ENCODE results near the gene DPH3. TPM values are rescaled to one million over a fixed set of nuclear protein-coding genes. Genes with fewer than 3 reads are reported as not detected.

DPH3 gene
- total RNA-seq, 1 donor from 2014 or later = 30.2 TPM

DNA sequence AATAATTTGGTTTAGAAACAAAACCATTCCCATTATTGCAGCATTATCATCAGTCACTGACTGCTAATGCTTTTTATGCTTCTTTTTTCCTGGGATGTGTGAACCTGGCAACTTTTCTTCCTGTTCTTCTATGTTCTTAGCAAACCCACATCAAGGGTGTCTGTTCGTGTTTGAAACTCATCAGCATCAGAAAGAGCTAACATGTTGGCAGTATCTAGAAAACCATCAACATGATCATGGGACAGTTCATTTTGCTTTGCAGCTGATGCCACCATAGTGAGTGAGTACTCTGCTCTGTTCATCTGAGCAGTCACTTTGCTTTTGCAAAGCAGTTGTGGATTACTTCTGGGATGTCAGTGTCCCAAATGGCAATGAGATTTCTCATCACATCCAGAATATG is 5.9 kb downstream of the DPH3 start:
- H3K36me3 Mint-ChIP-seq = no peaks in the 10 kb centered on the region
- no peak overlapping the region for H3K4me3 Mint-ChIP-seq
- TF ChIP-seq, protein P1, sequence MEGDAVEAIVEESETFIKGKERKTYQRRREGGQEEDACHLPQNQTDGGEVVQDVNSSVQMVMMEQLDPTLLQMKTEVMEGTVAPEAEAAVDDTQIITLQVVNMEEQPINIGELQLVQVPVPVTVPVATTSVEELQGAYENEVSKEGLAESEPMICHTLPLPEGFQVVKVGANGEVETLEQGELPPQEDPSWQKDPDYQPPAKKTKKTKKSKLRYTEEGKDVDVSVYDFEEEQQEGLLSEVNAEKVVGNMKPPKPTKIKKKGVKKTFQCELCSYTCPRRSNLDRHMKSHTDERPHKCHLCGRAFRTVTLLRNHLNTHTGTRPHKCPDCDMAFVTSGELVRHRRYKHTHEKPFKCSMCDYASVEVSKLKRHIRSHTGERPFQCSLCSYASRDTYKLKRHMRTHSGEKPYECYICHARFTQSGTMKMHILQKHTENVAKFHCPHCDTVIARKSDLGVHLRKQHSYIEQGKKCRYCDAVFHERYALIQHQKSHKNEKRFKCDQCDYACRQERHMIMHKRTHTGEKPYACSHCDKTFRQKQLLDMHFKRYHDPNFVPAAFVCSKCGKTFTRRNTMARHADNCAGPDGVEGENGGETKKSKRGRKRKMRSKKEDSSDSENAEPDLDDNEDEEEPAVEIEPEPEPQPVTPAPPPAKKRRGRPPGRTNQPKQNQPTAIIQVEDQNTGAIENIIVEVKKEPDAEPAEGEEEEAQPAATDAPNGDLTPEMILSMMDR (conservative IDR thresholded peaks at IDR 0.05) = no peak
- DNase-seq (ENCODE audit: extremely low spot score, unreplicated experiment) = no peak
- H3K27me3 Mint-ChIP-seq = no peaks in the 10 kb centered on the region
- H3K9me3 Mint-ChIP-seq = no peaks in the 10 kb centered on the region
- no peak overlapping the region for H3K27ac Mint-ChIP-seq
- H3K4me1 Mint-ChIP-seq (ENCODE audit: unreplicated experiment) = peaks cover under 1% of the 10 kb centered on the region

DNA sequence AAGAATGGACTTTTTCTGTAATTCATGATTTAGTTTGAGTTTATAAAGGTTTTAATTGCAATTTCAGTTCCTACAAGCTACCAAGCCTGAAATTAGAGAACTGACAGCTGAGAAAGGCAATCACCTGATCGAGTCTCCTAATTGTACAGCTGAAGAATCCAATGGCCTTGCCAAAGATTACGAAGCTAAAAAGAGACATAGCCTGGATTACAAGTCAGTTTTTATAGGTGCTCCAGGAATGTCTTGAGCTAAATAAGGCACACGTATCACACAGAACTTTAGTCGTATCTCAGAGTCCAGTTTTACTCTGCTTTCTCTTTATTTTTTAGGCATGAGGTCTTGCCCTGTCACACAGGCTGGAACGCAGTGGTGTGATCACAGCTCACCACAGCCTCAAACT is 6.6 kb downstream of the DPH3 start:
- no peaks in the 10 kb centered on the region for H3K9me3 Mint-ChIP-seq
- TF ChIP-seq, protein P1 (conservative IDR thresholded peaks at IDR 0.05) = no peak
- H3K27ac Mint-ChIP-seq = no peak overlapping the region
- H3K4me3 Mint-ChIP-seq = no peak overlapping the region
- no peaks in the 10 kb centered on the region for H3K4me1 Mint-ChIP-seq (ENCODE audit: unreplicated experiment)
- DNase-seq (ENCODE audit: extremely low spot score, unreplicated experiment) = no peak
- H3K36me3 Mint-ChIP-seq = no peaks in the 10 kb centered on the region
- H3K27me3 Mint-ChIP-seq = no peaks in the 10 kb centered on the region

DNA sequence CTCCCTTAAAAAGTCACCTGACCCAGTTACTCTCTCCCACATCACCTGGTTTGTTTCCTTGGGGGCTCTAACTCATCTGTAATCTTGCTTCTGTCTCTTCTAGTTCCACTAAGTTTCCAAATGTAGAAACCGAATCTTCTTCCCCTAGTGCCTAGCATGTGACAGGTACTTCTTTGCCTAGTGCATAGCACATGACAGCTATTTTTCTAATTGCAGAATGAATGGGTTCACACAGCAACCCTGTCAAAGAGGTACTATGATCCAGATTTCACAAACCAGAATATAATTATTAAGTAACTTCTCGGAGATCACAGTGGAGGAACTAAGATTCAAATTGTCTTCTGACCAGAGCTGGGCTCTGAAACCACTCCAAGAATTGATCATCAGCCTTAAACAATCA is 7.4 kb downstream of the DPH3 start:
- no peaks in the 10 kb centered on the region for H3K9me3 Mint-ChIP-seq
- H3K4me3 Mint-ChIP-seq = no peak overlapping the region
- peaks cover under 1% of the 10 kb centered on the region for H3K4me1 Mint-ChIP-seq (ENCODE audit: unreplicated experiment)
- H3K27me3 Mint-ChIP-seq = no peaks in the 10 kb centered on the region
- no peaks in the 10 kb centered on the region for H3K36me3 Mint-ChIP-seq
- no peak for DNase-seq (ENCODE audit: extremely low spot score, unreplicated experiment)
- H3K27ac Mint-ChIP-seq = no peak overlapping the region
- TF ChIP-seq, protein P1 (conservative IDR thresholded peaks at IDR 0.05) = no peak

DNA sequence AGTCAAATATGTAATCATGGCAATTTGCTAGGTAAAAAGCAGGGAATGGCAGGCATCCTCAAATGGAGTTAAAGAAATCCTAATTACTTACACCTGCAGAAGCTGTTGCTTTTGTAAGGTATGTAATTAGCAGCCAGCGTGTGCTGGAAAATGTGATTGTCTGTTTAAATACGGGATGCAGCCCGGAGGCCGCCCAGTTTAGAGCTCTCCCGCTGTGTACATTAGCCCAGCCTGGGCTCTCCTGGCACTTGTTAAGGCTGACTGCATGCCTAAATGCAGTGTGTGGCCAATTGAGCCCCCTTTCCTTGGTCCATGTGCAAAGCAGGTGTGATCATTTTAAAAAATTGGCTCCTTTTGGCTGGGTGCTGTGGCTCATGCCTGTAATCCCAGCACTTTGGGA is 9.0 kb downstream of the DPH3 start:
- no peak overlapping the region for H3K27ac Mint-ChIP-seq
- no peak overlapping the region for H3K4me3 Mint-ChIP-seq
- no peaks in the 10 kb centered on the region for H3K36me3 Mint-ChIP-seq
- no peaks in the 10 kb centered on the region for H3K27me3 Mint-ChIP-seq
- H3K4me1 Mint-ChIP-seq (ENCODE audit: unreplicated experiment) = peaks cover 5% of the 10 kb centered on the region
- TF ChIP-seq, protein P1 (conservative IDR thresholded peaks at IDR 0.05) = no peak
- H3K9me3 Mint-ChIP-seq = no peaks in the 10 kb centered on the region
- DNase-seq (ENCODE audit: extremely low spot score, unreplicated experiment) = no peak

DNA sequence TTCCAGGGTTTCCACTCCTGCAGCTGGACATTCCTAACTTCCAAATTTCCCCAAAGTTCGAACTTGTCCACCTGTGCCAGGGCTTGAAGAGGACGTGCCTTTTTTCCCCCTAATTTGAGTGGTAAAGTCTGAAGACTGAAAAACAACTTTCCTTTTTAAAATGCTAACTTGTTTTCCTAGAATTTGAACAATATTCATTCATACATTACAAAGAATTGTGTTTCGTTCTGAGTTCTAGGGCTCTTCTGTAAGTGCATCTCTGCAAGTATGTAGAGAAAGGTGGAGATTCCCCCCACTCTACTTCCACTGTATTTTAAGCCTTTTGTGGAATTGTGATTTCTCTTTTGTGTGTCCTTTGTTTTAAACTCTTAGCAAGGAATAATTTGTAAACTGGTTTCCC is 9.4 kb downstream of the DPH3 start:
- DNase-seq (ENCODE audit: extremely low spot score, unreplicated experiment) = no peak
- Mint-ChIP-seq H3K4me3 (no peak overlapping the region), H3K36me3 (no peaks in the 10 kb centered on the region), H3K9me3 (no peaks in the 10 kb centered on the region), H3K4me1 (ENCODE audit: unreplicated experiment) (peaks cover 5% of the 10 kb centered on the region), H3K27ac (no peak overlapping the region), H3K27me3 (peaks cover 2% of the 10 kb centered on the region)
- TF ChIP-seq, protein P1 (conservative IDR thresholded peaks at IDR 0.05) = no peak

DNA sequence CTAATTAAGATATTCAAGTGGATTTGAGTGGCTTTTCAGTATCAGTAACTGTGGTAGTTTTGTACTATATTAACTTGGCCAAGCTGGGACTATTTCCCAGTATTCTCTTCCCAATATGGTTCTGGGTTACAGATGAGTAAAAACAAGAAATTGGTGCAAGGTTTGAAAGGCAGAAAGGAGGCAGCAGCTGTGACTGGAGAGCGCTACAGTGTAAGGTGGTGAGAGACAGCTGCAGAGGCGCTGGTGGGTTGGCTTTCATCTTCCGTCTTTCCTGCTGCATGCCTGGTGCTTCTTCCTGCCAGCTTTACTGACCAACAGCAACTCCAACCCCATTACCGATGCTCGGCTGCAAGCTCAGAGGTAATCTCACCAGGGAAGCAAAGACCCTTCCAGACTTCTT is 9.8 kb downstream of the DPH3 start:
- Mint-ChIP-seq H3K27me3 (peaks cover 3% of the 10 kb centered on the region), H3K27ac (no peak overlapping the region), H3K9me3 (no peaks in the 10 kb centered on the region), H3K4me3 (no peak overlapping the region), H3K4me1 (ENCODE audit: unreplicated experiment) (peaks cover 5% of the 10 kb centered on the region), H3K36me3 (no peaks in the 10 kb centered on the region)
- TF ChIP-seq, protein P1 (conservative IDR thresholded peaks at IDR 0.05) = no peak
- no peak for DNase-seq (ENCODE audit: extremely low spot score, unreplicated experiment)

All from type B pancreatic cell (in vitro differentiated cells).